Measurements from ENCODE around the gene SSR2. TPM values are rescaled to one million over a fixed set of nuclear protein-coding genes. Genes with fewer than 3 reads are reported as not detected.
"Not testable (repeated sequence)": the region's sequence is repeated elsewhere in the genome, so short reads cannot be mapped to it uniquely, and the experiment has no call there.

The SSR2 gene
- total RNA-seq, 2 donors from 2014 or later, result 193 TPM

GRCh38 chr1:155993595-155993994, 27.2 kb downstream of the SSR2 start:
- H3K27ac Mint-ChIP-seq, result no peak overlapping the region
- WGBS, 2 experiments (ENCODE audit: insufficient coverage in 1 of 2, insufficient read length in 1 of 2), result 87 to 88% methylated on average over 3 of the region's 3 CpGs
- Histone ChIP-seq H3K27ac (ENCODE audit: low read depth, low read length) (no peak overlapping the region), H3K9me3 (ENCODE audit: control insufficient read depth, low read length) (no peaks in the 10 kb centered on the region), H3K27me3 (ENCODE audit: control insufficient read depth, insufficient read depth, low read length, poor library complexity, severe bottlenecking) (no peaks in the 10 kb centered on the region), H3K4me3 (ENCODE audit: low read length) (no peak overlapping the region), H3K9ac (ENCODE audit: extremely low read depth, low read length, poor library complexity, severe bottlenecking) (no peak overlapping the region), H3K36me3 (ENCODE audit: control insufficient read depth, insufficient read depth, low read length) (no peaks in the 10 kb centered on the region), H3K4me1 (ENCODE audit: control insufficient read depth, insufficient read depth, low read length) (peaks cover 6% of the 10 kb centered on the region)
- H3K4me1 Mint-ChIP-seq, result peaks cover 8% of the 10 kb centered on the region
- no peaks in the 10 kb centered on the region for H3K27me3 Mint-ChIP-seq (ENCODE audit: insufficient read depth)
- H3K36me3 Mint-ChIP-seq (ENCODE audit: low read depth), result no peaks in the 10 kb centered on the region
- no peaks in the 10 kb centered on the region for H3K9me3 Mint-ChIP-seq
- H3K4me3 Mint-ChIP-seq, result no peak overlapping the region
- TF ChIP-seq, protein P1, sequence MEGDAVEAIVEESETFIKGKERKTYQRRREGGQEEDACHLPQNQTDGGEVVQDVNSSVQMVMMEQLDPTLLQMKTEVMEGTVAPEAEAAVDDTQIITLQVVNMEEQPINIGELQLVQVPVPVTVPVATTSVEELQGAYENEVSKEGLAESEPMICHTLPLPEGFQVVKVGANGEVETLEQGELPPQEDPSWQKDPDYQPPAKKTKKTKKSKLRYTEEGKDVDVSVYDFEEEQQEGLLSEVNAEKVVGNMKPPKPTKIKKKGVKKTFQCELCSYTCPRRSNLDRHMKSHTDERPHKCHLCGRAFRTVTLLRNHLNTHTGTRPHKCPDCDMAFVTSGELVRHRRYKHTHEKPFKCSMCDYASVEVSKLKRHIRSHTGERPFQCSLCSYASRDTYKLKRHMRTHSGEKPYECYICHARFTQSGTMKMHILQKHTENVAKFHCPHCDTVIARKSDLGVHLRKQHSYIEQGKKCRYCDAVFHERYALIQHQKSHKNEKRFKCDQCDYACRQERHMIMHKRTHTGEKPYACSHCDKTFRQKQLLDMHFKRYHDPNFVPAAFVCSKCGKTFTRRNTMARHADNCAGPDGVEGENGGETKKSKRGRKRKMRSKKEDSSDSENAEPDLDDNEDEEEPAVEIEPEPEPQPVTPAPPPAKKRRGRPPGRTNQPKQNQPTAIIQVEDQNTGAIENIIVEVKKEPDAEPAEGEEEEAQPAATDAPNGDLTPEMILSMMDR (conservative IDR thresholded peaks at IDR 0.05), result no peak
- DNase-seq, result no peak

GRCh38 chr1:155990005-155990739, 30.6 kb downstream of the SSR2 start:
- H3K27me3 ChIP-seq (ENCODE audit: control insufficient read depth, insufficient read depth, low read length, poor library complexity, severe bottlenecking), result no peaks in the 10 kb centered on the region

GRCh38 chr1:155989242-155990004, 31.3 kb downstream of the SSR2 start:
- H3K4me1 ChIP-seq (ENCODE audit: control insufficient read depth, insufficient read depth, low read length), result no peaks in the 10 kb centered on the region
- no peak overlapping the region for H3K4me3 Mint-ChIP-seq
- peaks cover under 1% of the 10 kb centered on the region for H3K27me3 Mint-ChIP-seq (ENCODE audit: insufficient read depth)
- H3K4me3 ChIP-seq (ENCODE audit: low read length), result no peak overlapping the region
- no peaks in the 10 kb centered on the region for H3K9me3 ChIP-seq (ENCODE audit: control insufficient read depth, low read length)
- H3K9me3 Mint-ChIP-seq, result peaks cover 9% of the 10 kb centered on the region
- no peak overlapping the region for H3K27ac Mint-ChIP-seq
- peak; percentile 95 for DNase-seq
- TF ChIP-seq, protein P1 (conservative IDR thresholded peaks at IDR 0.05), result peak; percentile 96
- no peak overlapping the region for H3K9ac ChIP-seq (ENCODE audit: extremely low read depth, low read length, poor library complexity, severe bottlenecking)
- H3K4me1 Mint-ChIP-seq, result peaks cover 1% of the 10 kb centered on the region
- WGBS, 2 experiments (ENCODE audit: insufficient coverage in 1 of 2, insufficient read length in 1 of 2), result 62 to 100% methylated on average over 2 to 9 of the region's 9 CpGs
- H3K36me3 ChIP-seq (ENCODE audit: control insufficient read depth, insufficient read depth, low read length), result no peaks in the 10 kb centered on the region
- no peaks in the 10 kb centered on the region for H3K36me3 Mint-ChIP-seq (ENCODE audit: low read depth)
- H3K27ac ChIP-seq (ENCODE audit: low read depth, low read length), result no peak overlapping the region
- no peaks in the 10 kb centered on the region for H3K27me3 ChIP-seq (ENCODE audit: control insufficient read depth, insufficient read depth, low read length, poor library complexity, severe bottlenecking)

More at GRCh38 chr1:155990005-155990739, 30.6 kb downstream of the SSR2 start:
- Mint-ChIP-seq H3K27me3 (ENCODE audit: insufficient read depth) (no peaks in the 10 kb centered on the region), H3K4me3 (no peak overlapping the region), H3K36me3 (ENCODE audit: low read depth) (no peaks in the 10 kb centered on the region), H3K4me1 (no peaks in the 10 kb centered on the region), H3K27ac (no peak overlapping the region), H3K9me3 (peaks cover 9% of the 10 kb centered on the region)
- no peak overlapping the region for H3K9ac ChIP-seq (ENCODE audit: extremely low read depth, low read length, poor library complexity, severe bottlenecking)
- TF ChIP-seq, protein P1 (conservative IDR thresholded peaks at IDR 0.05), result no peak
- 85 to 93% methylated on average over 3 to 6 of the region's 6 CpGs for WGBS, 2 experiments (ENCODE audit: insufficient coverage in 1 of 2, insufficient read length in 1 of 2)
- H3K27ac ChIP-seq (ENCODE audit: low read depth, low read length), result no peak overlapping the region
- H3K36me3 ChIP-seq (ENCODE audit: control insufficient read depth, insufficient read depth, low read length), result no peaks in the 10 kb centered on the region
- no peaks in the 10 kb centered on the region for H3K4me1 ChIP-seq (ENCODE audit: control insufficient read depth, insufficient read depth, low read length)
- no peaks in the 10 kb centered on the region for H3K9me3 ChIP-seq (ENCODE audit: control insufficient read depth, low read length)
- no peak overlapping the region for H3K4me3 ChIP-seq (ENCODE audit: low read length)
- no peak for DNase-seq

DNA sequence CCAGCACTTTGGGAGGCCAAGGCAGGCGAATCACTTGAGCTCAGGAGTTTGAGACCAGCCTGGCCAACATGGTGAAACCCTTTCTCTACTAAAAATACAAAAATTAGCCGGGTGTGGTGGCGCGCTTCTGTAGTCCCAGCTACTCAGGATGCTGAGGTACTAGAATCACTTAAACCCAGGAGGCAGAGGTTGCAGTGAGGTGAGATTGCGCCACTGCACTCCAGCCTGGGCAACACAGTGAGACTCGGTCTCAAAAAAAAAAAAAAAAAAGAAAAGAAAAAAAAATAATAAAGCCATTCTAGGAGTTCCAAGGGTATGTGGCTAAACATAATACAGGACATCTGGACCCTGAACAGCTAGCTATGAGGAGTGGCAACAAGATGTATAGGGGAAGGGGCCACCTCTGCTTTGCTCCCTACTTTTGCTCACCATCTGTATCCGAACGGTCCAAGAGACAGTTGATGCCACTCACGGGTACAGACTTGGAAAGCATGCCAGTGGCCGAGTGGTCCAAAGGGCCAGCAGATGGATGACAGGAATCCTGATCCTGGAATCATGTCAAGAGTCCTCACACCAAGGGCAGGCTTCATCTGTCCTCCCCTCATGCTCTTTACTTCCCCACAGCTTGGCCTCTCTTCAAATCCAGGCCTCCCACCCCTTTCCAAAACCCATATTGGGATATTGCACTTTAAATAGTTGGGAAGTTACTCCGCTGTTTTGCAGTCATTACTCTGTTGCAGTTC, 35.7 kb downstream of the SSR2 start:
- H3K27ac ChIP-seq (ENCODE audit: low read depth, low read length); H3K9me3 ChIP-seq (ENCODE audit: control insufficient read depth, low read length); H3K36me3 ChIP-seq (ENCODE audit: control insufficient read depth, insufficient read depth, low read length); H3K9ac ChIP-seq (ENCODE audit: extremely low read depth, low read length, poor library complexity, severe bottlenecking); H3K4me3 ChIP-seq (ENCODE audit: low read length); H3K27ac Mint-ChIP-seq; H3K4me3 Mint-ChIP-seq; H3K4me1 ChIP-seq (ENCODE audit: control insufficient read depth, insufficient read depth, low read length); H3K27me3 Mint-ChIP-seq (ENCODE audit: insufficient read depth); H3K27me3 ChIP-seq (ENCODE audit: control insufficient read depth, insufficient read depth, low read length, poor library complexity, severe bottlenecking); H3K36me3 Mint-ChIP-seq (ENCODE audit: low read depth); DNase-seq; H3K9me3 Mint-ChIP-seq: not testable (repeated sequence)
- WGBS, 2 experiments (ENCODE audit: insufficient coverage in 1 of 2, insufficient read length in 1 of 2), result 93 to 96% methylated on average over 9 to 11 of the region's 11 CpGs
- H3K4me1 Mint-ChIP-seq, result peaks cover 23% of the 10 kb centered on the region

Data from endodermal cell (in vitro differentiated cells).